ENCODE data around the gene RAD51B. TPM values are rescaled to one million over a fixed set of nuclear protein-coding genes. Genes with fewer than 3 reads are reported as not detected.

Gene RAD51B
- total and polyA plus RNA-seq, 2 of the 13 experiments (the other 11 are each of a cell fraction or from before 2014, with no cell fraction given) = 7.0 to 9.5 TPM

DNA sequence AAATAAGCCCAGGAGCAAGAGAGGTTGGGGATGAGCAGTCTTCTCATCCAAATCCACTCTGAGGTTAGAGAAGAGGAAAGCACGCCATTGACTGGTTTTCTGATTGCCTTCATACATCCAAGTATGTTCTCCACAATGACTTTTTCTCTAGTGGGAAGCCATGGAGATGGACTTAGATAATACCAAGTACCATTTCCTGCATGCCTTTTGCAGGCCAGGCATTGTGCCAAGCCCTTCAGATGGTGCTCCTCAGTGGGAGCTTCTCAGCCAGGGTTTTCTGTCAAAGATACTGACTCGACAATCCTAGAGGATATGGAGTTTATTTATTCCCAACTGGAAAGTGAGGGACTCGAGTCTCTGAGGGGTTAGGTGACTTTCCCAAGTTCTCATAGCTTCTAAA lies 755.3 kb downstream of the RAD51B start (continued):
- TF ChIP-seq MEIS2 (CRISPR knock-in tag; IDR thresholded peaks at IDR 0.05) (no peak), MYC (CRISPR knock-in tag; IDR thresholded peaks at IDR 0.05; ENCODE audit: borderline replicate concordance) (no peak), ZNF383 (CRISPR knock-in tag; IDR thresholded peaks at IDR 0.05; ENCODE audit: borderline replicate concordance) (no peak), ELF4 (CRISPR knock-in tag; IDR thresholded peaks at IDR 0.05; ENCODE audit: borderline replicate concordance) (no peak), AHR (CRISPR knock-in tag; IDR thresholded peaks at IDR 0.05) (no peak), NFE2L1 (CRISPR knock-in tag; IDR thresholded peaks at IDR 0.05; ENCODE audit: borderline replicate concordance) (no peak), ZNF556 (CRISPR knock-in tag; IDR thresholded peaks at IDR 0.05; ENCODE audit: borderline replicate concordance) (no peak)
- TF ChIP-seq, protein P1, sequence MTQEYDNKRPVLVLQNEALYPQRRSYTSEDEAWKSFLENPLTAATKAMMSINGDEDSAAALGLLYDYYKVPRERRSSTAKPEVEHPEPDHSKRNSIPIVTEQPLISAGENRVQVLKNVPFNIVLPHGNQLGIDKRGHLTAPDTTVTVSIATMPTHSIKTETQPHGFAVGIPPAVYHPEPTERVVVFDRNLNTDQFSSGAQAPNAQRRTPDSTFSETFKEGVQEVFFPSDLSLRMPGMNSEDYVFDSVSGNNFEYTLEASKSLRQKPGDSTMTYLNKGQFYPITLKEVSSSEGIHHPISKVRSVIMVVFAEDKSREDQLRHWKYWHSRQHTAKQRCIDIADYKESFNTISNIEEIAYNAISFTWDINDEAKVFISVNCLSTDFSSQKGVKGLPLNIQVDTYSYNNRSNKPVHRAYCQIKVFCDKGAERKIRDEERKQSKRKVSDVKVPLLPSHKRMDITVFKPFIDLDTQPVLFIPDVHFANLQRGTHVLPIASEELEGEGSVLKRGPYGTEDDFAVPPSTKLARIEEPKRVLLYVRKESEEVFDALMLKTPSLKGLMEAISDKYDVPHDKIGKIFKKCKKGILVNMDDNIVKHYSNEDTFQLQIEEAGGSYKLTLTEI (CRISPR knock-in tag; conservative IDR thresholded peaks at IDR 0.05) = no peak
- TF ChIP-seq, protein P2, sequence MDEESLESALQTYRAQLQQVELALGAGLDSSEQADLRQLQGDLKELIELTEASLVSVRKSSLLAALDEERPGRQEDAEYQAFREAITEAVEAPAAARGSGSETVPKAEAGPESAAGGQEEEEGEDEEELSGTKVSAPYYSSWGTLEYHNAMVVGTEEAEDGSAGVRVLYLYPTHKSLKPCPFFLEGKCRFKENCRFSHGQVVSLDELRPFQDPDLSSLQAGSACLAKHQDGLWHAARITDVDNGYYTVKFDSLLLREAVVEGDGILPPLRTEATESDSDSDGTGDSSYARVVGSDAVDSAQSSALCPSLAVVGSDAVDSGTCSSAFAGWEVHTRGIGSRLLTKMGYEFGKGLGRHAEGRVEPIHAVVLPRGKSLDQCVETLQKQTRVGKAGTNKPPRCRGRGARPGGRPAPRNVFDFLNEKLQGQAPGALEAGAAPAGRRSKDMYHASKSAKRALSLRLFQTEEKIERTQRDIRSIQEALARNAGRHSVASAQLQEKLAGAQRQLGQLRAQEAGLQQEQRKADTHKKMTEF (CRISPR knock-in tag; IDR thresholded peaks at IDR 0.05) = no peak
- TF ChIP-seq, protein P3, sequence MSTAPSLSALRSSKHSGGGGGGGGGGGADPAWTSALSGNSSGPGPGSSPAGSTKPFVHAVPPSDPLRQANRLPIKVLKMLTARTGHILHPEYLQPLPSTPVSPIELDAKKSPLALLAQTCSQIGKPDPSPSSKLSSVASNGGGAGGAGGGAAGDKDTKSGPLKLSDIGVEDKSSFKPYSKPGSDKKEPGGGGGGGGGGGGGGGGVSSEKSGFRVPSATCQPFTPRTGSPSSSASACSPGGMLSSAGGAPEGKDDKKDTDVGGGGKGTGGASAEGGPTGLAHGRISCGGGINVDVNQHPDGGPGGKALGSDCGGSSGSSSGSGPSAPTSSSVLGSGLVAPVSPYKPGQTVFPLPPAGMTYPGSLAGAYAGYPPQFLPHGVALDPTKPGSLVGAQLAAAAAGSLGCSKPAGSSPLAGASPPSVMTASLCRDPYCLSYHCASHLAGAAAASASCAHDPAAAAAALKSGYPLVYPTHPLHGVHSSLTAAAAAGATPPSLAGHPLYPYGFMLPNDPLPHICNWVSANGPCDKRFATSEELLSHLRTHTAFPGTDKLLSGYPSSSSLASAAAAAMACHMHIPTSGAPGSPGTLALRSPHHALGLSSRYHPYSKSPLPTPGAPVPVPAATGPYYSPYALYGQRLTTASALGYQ (CRISPR knock-in tag; IDR thresholded peaks at IDR 0.05) = no peak

Data from HepG2 (cell line).